Anterior cingulate cortex (tissue), 58 donors: ENCODE results near the gene DPYSL4.

ENCODE experiments used
- DNase-seq, 58 donors: peaks; one replicate each; lab custom pipeline; 2025; lab: John Stamatoyannopoulos, UW

DPYSL4 gene

DNA sequence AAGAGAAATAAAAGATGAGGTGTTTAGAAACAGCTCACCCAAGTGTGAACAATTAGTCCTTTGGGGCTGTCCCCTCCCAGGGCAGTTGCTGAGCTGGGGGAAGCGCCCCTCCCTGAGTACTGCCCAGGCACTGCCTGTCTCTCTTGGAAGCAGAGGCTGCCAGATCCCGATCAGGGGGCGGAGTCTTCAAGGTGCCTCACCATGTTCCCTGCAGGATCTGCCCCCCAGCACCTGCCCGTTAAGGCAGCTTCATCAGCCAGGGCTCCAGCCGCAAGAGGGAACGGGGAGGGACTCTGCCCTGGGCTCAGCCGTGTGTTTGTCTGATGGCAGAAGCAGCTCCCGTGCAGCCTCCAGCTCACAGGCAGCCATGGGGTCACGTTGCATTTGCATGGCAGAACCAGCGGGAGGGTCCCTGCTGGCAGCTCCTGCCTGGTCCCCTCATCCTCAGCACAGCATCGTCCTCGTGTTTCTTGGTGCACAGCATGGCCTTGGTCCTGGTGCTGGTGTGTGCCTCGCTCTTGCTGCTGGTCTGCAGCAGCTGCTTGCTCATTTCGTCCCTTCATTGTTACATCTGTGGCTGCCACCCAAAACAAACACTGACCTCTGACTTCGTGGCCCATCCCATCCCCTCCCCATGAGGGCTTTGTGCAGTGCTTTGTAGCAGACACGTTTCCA lies 10.7 kb upstream of the DPYSL4 start:
- DNase-seq: peak in 35 of 58 donors; percentile 46 to 84 (median 70)

- peak in 1 of 58 donors; percentile 63 for DNase-seq
Observed at GRCh38 chr10:132176623-132177500, 9.9 kb upstream of the DPYSL4 start.

DNA sequence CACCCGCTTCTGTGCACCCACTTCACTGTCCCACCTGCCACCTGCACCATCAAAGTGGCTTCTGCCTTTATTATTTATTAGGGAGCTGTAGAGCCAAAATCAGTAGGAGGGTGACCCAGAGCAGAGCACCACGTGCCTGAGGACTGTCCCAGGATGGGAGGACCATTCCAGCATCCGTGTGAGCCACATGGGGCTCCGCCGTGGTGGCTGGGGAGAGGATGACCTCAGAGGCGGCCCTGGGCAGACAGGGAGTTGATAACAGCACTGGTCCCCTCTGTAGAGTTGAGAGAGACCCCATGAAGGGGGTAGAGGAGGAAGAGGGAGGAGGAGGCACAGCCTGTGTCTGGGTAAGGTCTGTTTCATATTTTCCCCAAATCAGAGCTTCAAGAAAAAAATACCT lies 8.7 kb upstream of the DPYSL4 start:
- DNase-seq: no peak

- DNase-seq: no peak
Observed at GRCh38 chr10:132178672-132179545, 7.8 kb upstream of the DPYSL4 start.

DNA sequence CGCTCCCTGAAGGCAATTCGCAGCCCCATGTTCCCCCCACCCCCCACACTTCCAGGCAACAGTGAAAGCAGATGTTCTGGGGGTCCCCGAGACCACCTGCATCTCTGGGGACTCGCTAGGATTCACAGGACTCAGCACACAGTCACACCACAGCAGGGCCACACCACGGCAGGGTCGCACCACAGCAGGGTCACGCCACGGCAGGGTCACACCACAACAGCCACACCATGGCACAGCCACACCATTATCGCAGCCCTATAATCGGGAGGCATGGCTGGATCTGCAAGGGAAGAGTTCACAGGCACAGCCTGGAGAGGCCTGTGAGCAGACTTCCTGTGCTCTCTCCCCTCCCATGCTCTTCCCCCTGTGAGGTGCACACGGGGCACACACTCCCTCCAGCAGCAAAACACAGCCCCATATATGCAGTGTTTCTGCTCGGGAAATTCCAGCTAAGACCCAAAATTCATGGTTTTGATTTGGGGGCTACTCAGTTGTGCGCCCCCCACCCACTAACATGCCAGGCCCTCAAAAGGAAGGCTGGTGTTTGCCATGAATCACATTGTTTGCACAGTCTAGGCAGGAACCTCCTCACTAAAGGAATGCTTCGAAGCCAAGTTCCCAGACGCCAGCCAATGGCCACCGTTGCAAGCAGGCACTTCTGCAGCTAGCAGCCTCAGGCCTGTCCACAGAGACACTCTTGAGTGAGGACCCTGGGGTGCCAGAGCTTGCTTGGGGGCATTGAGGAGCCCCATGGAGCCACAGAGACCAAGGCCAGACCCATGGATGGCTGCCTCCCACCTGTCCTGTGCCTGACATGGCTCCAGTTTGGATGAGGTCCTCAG lies 7.0 kb upstream of the DPYSL4 start:
- DNase-seq: no peak

GRCh38 chr10:132180736-132181135 lies 6.0 kb upstream of the DPYSL4 start:
- DNase-seq: no peak

DNA sequence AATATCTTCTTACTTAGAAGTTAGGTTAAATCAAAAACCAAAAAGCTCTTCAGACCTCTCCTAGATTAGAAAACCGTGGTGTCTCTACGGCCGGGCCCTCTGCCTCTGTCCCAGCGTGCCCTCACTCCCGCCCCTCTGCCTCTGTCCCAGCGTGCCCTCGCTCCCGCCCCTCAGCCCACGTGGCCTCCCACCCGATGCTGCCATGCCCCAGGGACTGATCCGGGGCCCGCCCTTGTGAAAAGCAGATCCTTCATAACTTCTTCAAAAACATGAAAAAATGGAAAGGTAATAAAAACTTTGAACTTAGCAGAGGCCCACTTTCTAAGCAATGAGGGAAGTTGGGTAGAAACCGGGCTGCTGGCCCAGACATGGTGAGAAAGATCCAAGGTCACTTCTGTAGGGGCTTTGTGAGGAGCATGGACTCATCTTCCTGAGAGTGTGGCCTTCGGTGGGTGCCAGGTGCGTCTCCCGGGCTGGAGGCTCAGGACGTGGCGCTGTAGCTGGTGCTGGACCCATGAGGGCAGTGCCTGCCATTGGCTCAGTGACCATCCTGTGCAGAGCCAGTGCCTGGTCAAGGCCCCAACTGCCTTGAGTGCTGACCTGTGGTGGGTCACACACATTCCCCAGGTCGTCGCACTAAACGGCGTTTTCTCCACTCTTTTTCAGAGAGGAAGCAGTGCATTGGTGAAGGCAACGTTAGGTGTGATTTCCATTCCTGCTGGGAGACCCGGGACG lies 4.9 kb upstream of the DPYSL4 start:
- DNase-seq: no peak

GRCh38 chr10:132182591-132182990 lies 4.2 kb upstream of the DPYSL4 start:
- DNase-seq: no peak

DNA sequence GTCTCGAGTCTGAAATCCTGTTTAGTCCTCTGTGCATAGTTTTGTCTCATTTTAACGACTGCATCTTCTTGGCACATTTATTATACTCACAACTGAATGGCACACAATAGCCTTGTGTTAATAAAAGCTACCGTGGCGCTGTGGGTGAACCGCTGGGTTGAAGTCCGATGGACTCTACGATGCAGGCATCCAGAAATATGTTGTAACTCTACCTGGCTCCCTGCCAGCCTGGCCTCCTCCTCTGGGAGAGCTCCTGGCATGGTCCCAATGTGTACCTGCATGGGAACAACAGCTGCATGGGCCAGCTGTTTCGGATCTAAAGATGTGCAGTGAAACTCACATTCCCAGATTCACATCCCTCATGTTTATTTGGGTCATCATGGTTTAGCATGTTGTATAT lies 3.7 kb upstream of the DPYSL4 start:
- DNase-seq: peak in 1 of 58 donors; percentile 70

DNA sequence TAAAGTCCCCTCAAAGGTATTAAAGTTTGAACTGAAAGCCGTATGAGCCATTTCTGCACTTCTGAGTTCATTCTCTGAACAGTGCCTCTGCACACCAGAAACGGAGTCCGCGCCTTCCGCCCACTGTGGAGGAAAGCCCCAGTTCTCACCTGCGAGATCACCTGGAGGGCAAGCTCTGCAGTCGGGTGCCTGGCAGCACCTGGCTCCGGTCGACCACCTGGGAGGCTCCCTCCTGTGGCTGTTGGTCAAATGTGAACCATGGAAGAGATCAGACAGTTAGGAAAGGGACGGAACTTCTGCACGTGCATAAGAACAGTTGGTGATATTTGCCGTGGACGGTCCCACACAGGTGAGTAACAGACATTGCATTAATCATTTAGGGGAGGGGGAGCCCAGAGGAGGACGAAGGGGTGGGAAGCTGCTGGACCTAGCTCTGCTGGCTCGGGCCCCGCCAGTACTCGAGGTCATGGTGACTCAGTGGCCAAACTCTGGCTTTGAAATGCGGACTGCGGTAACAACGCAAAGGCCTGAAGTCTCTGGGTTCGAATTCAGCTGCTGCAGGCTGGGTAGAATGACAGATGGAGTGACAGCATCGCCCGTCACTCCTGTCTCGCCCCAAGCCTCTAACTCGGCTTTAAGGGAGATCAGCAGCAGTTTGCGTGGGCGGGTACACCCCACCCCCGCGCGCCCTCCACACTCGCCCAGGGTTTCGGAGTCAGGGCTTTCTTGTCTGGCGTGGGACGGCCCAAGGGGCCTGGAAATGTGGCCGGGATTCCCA lies 1.7 kb upstream of the DPYSL4 start:
- no peak for DNase-seq

GRCh38 chr10:132185601-132186487 lies 904 bp upstream of the DPYSL4 start:
- DNase-seq: peak in 4 of 58 donors; percentile 26 to 41 (median 32)

- DNase-seq: peak in 1 of 58 donors; percentile 57
Observed at GRCh38 chr10:132187430-132188138, 836 bp downstream of the DPYSL4 start.

GRCh38 chr10:132188331-132188730 lies 1.6 kb downstream of the DPYSL4 start:
- DNase-seq: peak in 1 of 58 donors; percentile 56

GRCh38 chr10:132189016-132189415 lies 2.3 kb downstream of the DPYSL4 start:
- no peak for DNase-seq

GRCh38 chr10:132189810-132190422 lies 3.2 kb downstream of the DPYSL4 start:
- no peak for DNase-seq
